ENCODE results near the gene VSIR. TPM values are rescaled to one million over a fixed set of nuclear protein-coding genes. Genes with fewer than 3 reads are reported as not detected.

Gene VSIR
- total RNA-seq, 1 donor from 2014 or later = 21.4 TPM

- CTCF ChIA-PET = no interaction called here
- Mint-ChIP-seq H3K9me3 (no peaks in the 10 kb centered on the region), H3K4me1 (peaks cover 21% of the 10 kb centered on the region), H3K4me3 (no peak overlapping the region), H3K27ac (peak overlapping the region; percentile 24), H3K27me3 (no peaks in the 10 kb centered on the region), H3K36me3 (ENCODE audit: low read depth) (no peaks in the 10 kb centered on the region)
- POLR2A ChIA-PET = no interaction called here
- ATAC-seq (ENCODE audit: low read depth) = no peak
- no peak for TF ChIP-seq CTCF (IDR thresholded peaks at IDR 0.05)
- no peak for DNase-seq
- intact Hi-C loops (cut with micrococcal nuclease) = no loop called here
Observed at GRCh38 chr10:71798308-71798624, 24.9 kb upstream of the VSIR start.

GRCh38 chr10:71797533-71798307 is 24.4 kb upstream of the VSIR start:
- POLR2A ChIA-PET = interaction anchor here (1.0 kb wide), 1 partner anchor 31 kb away, joined by 3 read pairs; no protein-coding TSS in a partner anchor
- CTCF ChIA-PET = no interaction called here
- no peaks in the 10 kb centered on the region for H3K36me3 Mint-ChIP-seq (ENCODE audit: low read depth)
- ATAC-seq (ENCODE audit: low read depth) (no peak), DNase-seq (no peak)
- H3K4me3 Mint-ChIP-seq = no peak overlapping the region
- no peak for TF ChIP-seq CTCF (IDR thresholded peaks at IDR 0.05)
- no peaks in the 10 kb centered on the region for H3K27me3 Mint-ChIP-seq
- intact Hi-C loops (cut with micrococcal nuclease) = no loop called here
- H3K9me3 Mint-ChIP-seq = no peaks in the 10 kb centered on the region
- H3K4me1 Mint-ChIP-seq = peaks cover 21% of the 10 kb centered on the region
- H3K27ac Mint-ChIP-seq = no peak overlapping the region

GRCh38 chr10:71796749-71797405 is 23.6 kb upstream of the VSIR start:
- POLR2A ChIA-PET = interaction anchor here (1.0 kb wide), 1 partner anchor 30 kb away, joined by 3 read pairs; no protein-coding TSS in a partner anchor
- Mint-ChIP-seq H3K36me3 (ENCODE audit: low read depth) (no peaks in the 10 kb centered on the region), H3K27me3 (no peaks in the 10 kb centered on the region), H3K27ac (no peak overlapping the region), H3K4me3 (no peak overlapping the region), H3K4me1 (peaks cover 21% of the 10 kb centered on the region), H3K9me3 (no peaks in the 10 kb centered on the region)
- intact Hi-C loops (cut with micrococcal nuclease) = no loop called here
- ATAC-seq (ENCODE audit: low read depth) (no peak), DNase-seq (no peak)
- CTCF ChIA-PET = no interaction called here
- no peak for TF ChIP-seq CTCF (IDR thresholded peaks at IDR 0.05)

GRCh38 chr10:71795248-71795647 is 21.9 kb upstream of the VSIR start:
- CTCF ChIA-PET = no interaction called here
- TF ChIP-seq CTCF (IDR thresholded peaks at IDR 0.05) = no peak

GRCh38 chr10:71790749-71791440 is 17.6 kb upstream of the VSIR start:
- H3K27ac Mint-ChIP-seq = peak overlapping the region; percentile 53
- CTCF ChIA-PET = no interaction called here

More at GRCh38 chr10:71795248-71795647, 21.9 kb upstream of the VSIR start:
- ATAC-seq (ENCODE audit: low read depth) (no peak), DNase-seq (no peak)
- intact Hi-C loops (cut with micrococcal nuclease) = no loop called here
- no peak overlapping the region for H3K4me3 Mint-ChIP-seq
- peaks cover 24% of the 10 kb centered on the region for H3K4me1 Mint-ChIP-seq
- H3K36me3 Mint-ChIP-seq (ENCODE audit: low read depth) = no peaks in the 10 kb centered on the region
- POLR2A ChIA-PET = interaction anchor here (0.8 to 0.9 kb wide), 2 partner anchors 20 to 22 kb away, joined by 3 read pairs; partner anchors contain the start of gene VSIR
- no peak overlapping the region for H3K27ac Mint-ChIP-seq
- H3K9me3 Mint-ChIP-seq = no peaks in the 10 kb centered on the region
- no peaks in the 10 kb centered on the region for H3K27me3 Mint-ChIP-seq

More at GRCh38 chr10:71790749-71791440, 17.6 kb upstream of the VSIR start:
- H3K27me3 Mint-ChIP-seq = no peaks in the 10 kb centered on the region
- no peaks in the 10 kb centered on the region for H3K9me3 Mint-ChIP-seq
- DNase-seq (no peak), ATAC-seq (ENCODE audit: low read depth) (peak; percentile 90)
- no peak for TF ChIP-seq CTCF (IDR thresholded peaks at IDR 0.05)
- POLR2A ChIA-PET = no interaction called here
- H3K36me3 Mint-ChIP-seq (ENCODE audit: low read depth) = no peaks in the 10 kb centered on the region
- intact Hi-C loops (cut with micrococcal nuclease) = loop anchor here (2.0 kb wide), 1 partner anchor 18 kb away; the partner anchor contains the start of gene VSIR
- peak overlapping the region; percentile 50 for H3K4me3 Mint-ChIP-seq
- H3K4me1 Mint-ChIP-seq = peaks cover 19% of the 10 kb centered on the region

All from activated B cell treated with CpG ODN at 0.5 μM for 24 hours (primary cell).